SJSA1 (cell line): Measurements from ENCODE around the gene ZIM2. TPM values are rescaled to one million over a fixed set of nuclear protein-coding genes. Genes with fewer than 3 reads are reported as not detected.
"Not testable (repeated sequence)": the region's sequence is repeated elsewhere in the genome, so short reads cannot be mapped to it uniquely, and the experiment has no call there.

Experiments
- DNase-seq, 2 experiments: peaks; one replicate each; pipeline ENCODE4 v3.0.0-alpha.2; 2015 to 2020; ENCODE audit warnings: low spot score in 2 of 2, low read depth in 1 of 2
- H3K27ac ChIP-seq: fragments of 250-450 bp; sonication (Bioruptor Pico); 2 replicates; pipeline ENCODE4 v1.5.1; 2020; ENCODE audit warnings: mild to moderate bottlenecking, moderate library complexity
- H3K27me3 ChIP-seq: fragments of 250-450 bp; sonication (Bioruptor Pico); replicated peaks from 2 replicates; pipeline ENCODE4 v1.5.1; 2020; ENCODE audit warnings: mild to moderate bottlenecking, moderate library complexity
- H3K36me3 ChIP-seq: fragments of 250-450 bp; sonication (Bioruptor Pico); 2 replicates; pipeline ENCODE4 v1.5.1; 2020; ENCODE audit warnings: mild to moderate bottlenecking
- H3K4me1 ChIP-seq: fragments of 250-450 bp; sonication (Bioruptor Pico); replicated peaks from 2 replicates; pipeline ENCODE4 v1.6.1; 2021; ENCODE audit warnings: mild to moderate bottlenecking
- H3K4me3 ChIP-seq: fragments of 250-450 bp; sonication (Bioruptor Pico); 2 replicates; pipeline ENCODE4 v1.5.1; 2020; ENCODE audit warnings: mild to moderate bottlenecking
- H3K9me3 ChIP-seq: fragments of 250-450 bp; sonication (Bioruptor Pico); replicated peaks from 2 replicates; pipeline ENCODE4 v1.5.1; 2020; ENCODE audit warnings: mild to moderate bottlenecking
- total RNA-seq: library from RNA; depleted of rRNA; stranded (reverse); fragments of >200 nt; shearing (Covaris generic); gene quantifications from 2 replicates; pipeline ENCODE4 v1.2.3, GENCODE V29; 2014

Gene ZIM2
- total RNA-seq, 1 experiment from 2014 or later: not detected

DNA sequence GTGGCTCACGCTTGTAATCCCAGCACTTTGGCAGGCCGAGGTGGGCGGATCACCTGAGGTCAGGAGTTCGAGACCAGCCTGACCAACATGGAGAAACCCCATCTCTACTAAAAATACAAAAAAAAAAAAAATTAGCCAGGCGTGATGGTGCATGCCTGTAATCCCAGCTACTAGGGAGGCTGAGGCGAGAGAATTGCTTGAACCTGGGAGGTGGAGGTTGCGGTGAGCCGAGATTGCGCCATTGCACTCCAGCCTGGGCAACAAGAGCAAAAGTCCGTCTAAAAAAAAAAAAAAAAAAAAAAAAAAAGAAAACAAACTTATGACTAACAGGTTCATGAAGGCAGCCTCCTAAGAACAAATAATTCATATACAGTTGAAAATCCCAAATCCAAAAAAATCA, 19.9 kb upstream of the ZIM2 start:
- H3K4me1 ChIP-seq, H3K27me3 ChIP-seq, H3K36me3 ChIP-seq, H3K27ac ChIP-seq, DNase-seq, H3K4me3 ChIP-seq: not testable (repeated sequence)
- H3K9me3 ChIP-seq: peaks cover 12% of the 10 kb centered on the region

- Histone ChIP-seq H3K27ac (no peak overlapping the region), H3K27me3 (no peaks in the 10 kb centered on the region), H3K4me3 (no peak overlapping the region), H3K9me3 (peaks cover 11% of the 10 kb centered on the region), H3K4me1 (no peaks in the 10 kb centered on the region), H3K36me3 (no peaks in the 10 kb centered on the region)
- DNase-seq: no peak
These were observed 17.5 kb upstream of the ZIM2 start for GRCh38 chr19:56858026-56858425.

DNA sequence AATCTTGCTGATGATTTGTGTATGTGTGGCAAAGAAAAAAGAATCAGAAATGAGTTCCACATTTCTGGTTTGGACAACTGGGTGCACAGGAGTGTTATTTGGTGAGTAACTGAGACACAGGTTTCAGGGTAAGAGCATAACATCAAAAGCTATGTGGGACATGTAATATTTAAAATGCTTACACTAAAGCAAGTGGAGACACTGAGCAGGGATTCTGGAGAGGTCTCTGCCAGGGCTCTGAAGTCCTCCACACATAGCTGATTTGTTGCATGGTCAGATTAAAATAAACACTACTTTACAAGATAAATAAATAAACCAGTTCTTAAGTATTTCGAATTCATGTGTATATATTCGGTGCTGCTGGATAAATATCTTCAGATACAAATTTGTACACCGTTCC, 16.3 kb upstream of the ZIM2 start:
- Histone ChIP-seq H3K27me3 (no peaks in the 10 kb centered on the region), H3K4me3 (no peak overlapping the region), H3K36me3 (no peaks in the 10 kb centered on the region), H3K4me1 (no peaks in the 10 kb centered on the region), H3K27ac (no peak overlapping the region), H3K9me3 (peaks cover 16% of the 10 kb centered on the region)
- DNase-seq: no peak

- H3K9me3 ChIP-seq: peaks cover 21% of the 10 kb centered on the region
- not testable (repeated sequence) for H3K27me3 ChIP-seq, H3K27ac ChIP-seq, H3K4me3 ChIP-seq, H3K36me3 ChIP-seq, DNase-seq, H3K4me1 ChIP-seq
These were observed 11.8 kb upstream of the ZIM2 start for GRCh38 chr19:56852361-56852760.

GRCh38 chr19:56848166-56848565, 7.6 kb upstream of the ZIM2 start:
- Histone ChIP-seq H3K4me3 (no peak overlapping the region), H3K27me3 (no peaks in the 10 kb centered on the region), H3K27ac (no peak overlapping the region), H3K36me3 (no peaks in the 10 kb centered on the region), H3K4me1 (no peaks in the 10 kb centered on the region), H3K9me3 (peaks cover 9% of the 10 kb centered on the region)
- no peak for DNase-seq

DNA sequence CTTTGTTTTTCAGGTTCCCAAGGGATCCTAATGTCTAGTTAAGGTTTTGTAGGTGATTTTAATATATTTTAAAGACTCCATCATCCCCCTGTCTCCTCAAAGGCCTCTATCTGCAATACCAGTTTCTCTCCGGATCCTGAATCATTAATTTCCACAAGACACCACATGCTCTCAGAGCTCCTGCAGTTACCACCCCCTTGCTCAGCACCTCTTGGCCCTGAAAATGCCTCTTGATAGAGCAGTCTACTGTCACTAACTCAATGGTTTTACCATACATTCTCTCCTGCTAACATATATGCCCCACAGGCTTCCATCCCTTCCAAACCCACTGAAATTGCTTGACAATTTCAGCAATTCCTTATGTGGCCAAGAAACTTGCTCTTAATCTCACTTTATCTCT, 1.9 kb upstream of the ZIM2 start:
- no peak overlapping the region for H3K27ac ChIP-seq
- no peaks in the 10 kb centered on the region for H3K36me3 ChIP-seq
- H3K9me3 ChIP-seq: peaks cover 33% of the 10 kb centered on the region

GRCh38 chr19:56841193-56841543, 642 bp upstream of the ZIM2 start:
- Histone ChIP-seq H3K9me3 (peaks cover 34% of the 10 kb centered on the region), H3K36me3 (no peaks in the 10 kb centered on the region), H3K4me3 (no peak overlapping the region), H3K27me3 (no peaks in the 10 kb centered on the region), H3K27ac (no peak overlapping the region), H3K4me1 (no peaks in the 10 kb centered on the region)
- DNase-seq: no peak

More for the DNA sequence above, 1.9 kb upstream of the ZIM2 start:
- Histone ChIP-seq H3K4me3 (no peak overlapping the region), H3K27me3 (no peaks in the 10 kb centered on the region), H3K4me1 (no peaks in the 10 kb centered on the region)
- DNase-seq: no peak

GRCh38 chr19:56839652-56840450, 675 bp downstream of the ZIM2 start:
- no peak for DNase-seq

DNA sequence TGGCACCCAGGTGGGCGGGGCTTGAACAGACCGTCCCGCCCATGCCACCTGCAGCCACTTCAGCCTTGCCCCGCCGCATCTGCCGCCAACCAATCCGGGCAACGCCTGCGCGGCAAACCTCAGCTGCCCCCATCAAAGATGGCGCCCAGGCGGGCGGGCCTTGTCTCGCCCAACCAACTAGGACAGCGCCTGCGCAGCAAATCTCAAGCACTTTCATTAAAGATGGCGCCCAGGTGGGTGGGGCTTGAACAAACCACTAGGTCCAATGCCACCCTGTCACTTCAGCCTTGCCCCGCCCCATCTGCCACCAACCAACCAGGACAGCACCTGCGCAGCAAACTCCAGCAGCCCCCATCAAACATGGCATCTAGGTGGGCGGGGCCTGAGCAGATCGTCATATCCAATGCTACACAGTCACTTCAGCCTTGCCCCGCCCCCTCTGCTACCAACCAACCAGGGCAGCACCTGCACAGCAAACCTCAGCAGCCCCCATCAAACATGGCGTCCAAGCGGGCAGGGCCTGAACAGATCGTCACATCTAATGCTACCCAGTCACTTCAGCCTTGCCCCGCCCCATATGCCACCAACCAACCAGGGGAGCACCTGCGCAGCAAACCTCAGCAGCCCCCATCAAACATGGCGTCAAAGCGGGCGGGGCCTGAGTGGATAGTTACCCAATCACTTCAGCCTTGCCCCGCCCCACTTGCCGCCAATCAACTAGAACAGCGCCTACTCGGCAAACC, 1.4 kb downstream of the ZIM2 start:
- no peak overlapping the region for H3K4me3 ChIP-seq
- no peaks in the 10 kb centered on the region for H3K36me3 ChIP-seq
- H3K9me3 ChIP-seq: peaks cover 36% of the 10 kb centered on the region
- DNase-seq: no peak
- no peaks in the 10 kb centered on the region for H3K4me1 ChIP-seq
- H3K27ac ChIP-seq: no peak overlapping the region
- H3K27me3 ChIP-seq: no peaks in the 10 kb centered on the region

More at GRCh38 chr19:56839652-56840450, 675 bp downstream of the ZIM2 start:
- no peaks in the 10 kb centered on the region for H3K36me3 ChIP-seq
- no peaks in the 10 kb centered on the region for H3K27me3 ChIP-seq
- H3K27ac ChIP-seq: no peak overlapping the region
- H3K4me3 ChIP-seq: no peak overlapping the region
- H3K9me3 ChIP-seq: peaks cover 34% of the 10 kb centered on the region
- no peaks in the 10 kb centered on the region for H3K4me1 ChIP-seq

DNA sequence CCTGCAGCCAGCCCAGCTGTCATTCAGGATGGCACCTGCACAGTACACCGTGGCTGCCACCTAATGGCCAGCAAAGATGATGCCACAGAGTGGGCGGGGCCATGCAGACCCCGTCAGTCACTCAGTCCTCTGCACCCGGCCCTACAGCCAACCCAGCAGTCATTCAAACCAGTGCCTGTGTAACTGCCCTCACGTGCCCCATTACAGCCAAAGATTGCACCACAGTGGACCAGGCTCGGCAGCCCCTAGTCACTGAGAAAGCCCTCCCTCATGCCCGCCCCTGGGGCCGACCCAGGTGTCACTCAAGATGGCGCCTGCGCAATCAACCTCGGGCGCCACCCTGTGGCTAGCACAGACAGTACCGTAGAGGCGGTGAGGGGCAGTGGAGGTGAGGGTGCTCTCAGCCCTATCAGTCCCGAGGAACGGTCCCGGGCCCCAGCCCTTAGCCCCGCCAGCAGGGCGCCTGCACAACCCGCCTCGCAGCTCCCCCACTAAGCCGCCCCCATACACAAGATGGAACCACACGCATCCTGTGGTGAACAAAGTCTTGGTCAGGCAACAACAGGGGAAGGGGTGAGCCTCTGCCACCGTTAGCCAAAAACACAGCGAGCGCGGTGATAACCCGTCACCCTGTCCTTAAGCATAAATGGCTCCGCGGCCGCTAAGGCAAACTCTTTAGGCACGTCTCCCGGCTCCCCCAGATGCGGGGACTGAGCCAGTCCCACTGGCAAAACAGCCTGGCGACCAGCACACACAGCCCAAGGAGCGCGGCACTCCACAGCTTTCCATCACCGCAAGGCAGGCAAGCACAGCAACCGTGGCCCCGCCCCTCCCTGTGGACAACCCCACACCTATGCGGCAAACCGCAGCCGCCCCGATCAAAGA, 2.3 kb downstream of the ZIM2 start:
- H3K27ac ChIP-seq: no peak overlapping the region
- H3K9me3 ChIP-seq: peaks cover 36% of the 10 kb centered on the region
- no peaks in the 10 kb centered on the region for H3K36me3 ChIP-seq
- no peak overlapping the region for H3K4me3 ChIP-seq
- H3K27me3 ChIP-seq: no peaks in the 10 kb centered on the region
- H3K4me1 ChIP-seq: no peaks in the 10 kb centered on the region
- no peak for DNase-seq

DNA sequence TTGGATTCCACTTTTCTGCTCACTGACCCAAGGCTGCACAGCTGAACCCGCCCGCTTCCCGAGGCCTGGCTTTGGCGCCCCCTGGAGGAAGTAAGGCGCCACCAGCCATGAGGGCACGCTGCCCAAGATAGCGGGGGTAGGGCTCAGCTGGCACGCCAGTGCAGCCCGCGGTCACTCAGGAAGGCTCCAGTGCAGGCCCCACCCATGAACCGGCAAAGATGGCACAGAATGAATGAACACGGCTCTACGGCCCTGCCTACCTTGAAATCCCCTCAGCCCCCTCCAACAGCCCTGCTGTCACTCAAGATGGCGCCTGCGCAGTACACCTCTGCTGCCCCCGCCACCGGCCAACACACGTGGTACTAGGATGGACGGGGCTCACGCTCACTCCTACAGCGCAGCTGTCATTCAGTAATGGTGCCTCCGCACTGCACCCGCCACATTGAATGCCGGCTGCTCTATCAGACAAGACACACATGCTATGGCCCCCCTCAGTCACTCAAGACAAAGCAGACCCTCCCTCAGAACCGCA, 3.0 kb downstream of the ZIM2 start:
- H3K27me3 ChIP-seq: no peaks in the 10 kb centered on the region
- no peaks in the 10 kb centered on the region for H3K4me1 ChIP-seq
- no peak for DNase-seq
- no peaks in the 10 kb centered on the region for H3K36me3 ChIP-seq
- H3K9me3 ChIP-seq: peaks cover 33% of the 10 kb centered on the region
- H3K4me3 ChIP-seq: no peak overlapping the region
- no peak overlapping the region for H3K27ac ChIP-seq

- no peak overlapping the region for H3K27ac ChIP-seq
- DNase-seq: no peak
- H3K9me3 ChIP-seq: peaks cover 33% of the 10 kb centered on the region
- H3K27me3 ChIP-seq: no peaks in the 10 kb centered on the region
- H3K36me3 ChIP-seq: no peaks in the 10 kb centered on the region
- no peaks in the 10 kb centered on the region for H3K4me1 ChIP-seq
- no peak overlapping the region for H3K4me3 ChIP-seq
These were observed 3.5 kb downstream of the ZIM2 start for GRCh38 chr19:56837004-56837403.

GRCh38 chr19:56836059-56836458, 4.5 kb downstream of the ZIM2 start:
- peaks cover 30% of the 10 kb centered on the region for H3K9me3 ChIP-seq
- H3K4me3 ChIP-seq: no peak overlapping the region
- DNase-seq: no peak
- H3K27ac ChIP-seq: no peak overlapping the region
- H3K27me3 ChIP-seq: no peaks in the 10 kb centered on the region
- no peaks in the 10 kb centered on the region for H3K36me3 ChIP-seq
- H3K4me1 ChIP-seq: no peaks in the 10 kb centered on the region
